ENCODE results near the gene ASB5. TPM values are rescaled to one million over a fixed set of nuclear protein-coding genes. Genes with fewer than 3 reads are reported as not detected.

ASB5 gene
- polyA plus RNA-seq: 0.22 TPM
- long read RNA-seq, donor 1: 0 reads
- long read RNA-seq, donor 2: 0 reads
- long read RNA-seq, donor 3, partial matches to known transcripts: 15 of 116 reads
- long read RNA-seq, donor 3, other reads (novel, unspliced or antisense): 101 of 116 reads
- long read RNA-seq, donor 4: 0 reads
- long read RNA-seq, donor 5: 0 reads
- long read RNA-seq, donor 6: 0 reads
- long read RNA-seq, donor 7: 0 reads
- long read RNA-seq, donor 8: 0 reads
- long read RNA-seq, donor 9: 0 reads
- long read RNA-seq, donor 10: 0 reads
- long read RNA-seq, donor 11: 0 reads

- no peaks in the 10 kb centered on the region for H3K36me3 ChIP-seq (ENCODE audit: control insufficient read depth, insufficient read depth, low read length)
- no peaks in the 10 kb centered on the region for H3K4me1 ChIP-seq (ENCODE audit: control insufficient read depth, insufficient read depth, low read length)
- H3K4me3 ChIP-seq (ENCODE audit: low read length): no peak within 1 kb of the TSS
- no peaks in the 10 kb centered on the region for H3K27me3 ChIP-seq (ENCODE audit: control insufficient read depth, insufficient read depth, low read length)
- no peak for DNase-seq
- H3K27ac ChIP-seq (ENCODE audit: low read length): no peak within 1 kb of the TSS
- no peaks in the 10 kb centered on the region for H3K9me3 ChIP-seq (ENCODE audit: control insufficient read depth, low read depth, low read length)
- WGBS (ENCODE audit: insufficient coverage, low lambda C conversion rate): 95% methylated on average over 2 of the region's 11 CpGs
Measured at GRCh38 chr4:176268963-176269362, at the start of gene ASB5. ASB5 (minus strand) TSS chr4:176269222; CDS start chr4:176269108, 114 bp downstream.

GRCh38 chr4:176313596-176314336 is 44.7 kb upstream of the ASB5 start:
- no peaks in the 10 kb centered on the region for H3K9me3 ChIP-seq (ENCODE audit: control insufficient read depth, low read depth, low read length)
- H3K36me3 ChIP-seq (ENCODE audit: control insufficient read depth, insufficient read depth, low read length): no peaks in the 10 kb centered on the region
- no peak for DNase-seq
- no peak overlapping the region for H3K27ac ChIP-seq (ENCODE audit: low read length)
- no peaks in the 10 kb centered on the region for H3K4me1 ChIP-seq (ENCODE audit: control insufficient read depth, insufficient read depth, low read length)
- 54% methylated on average over 3 of the region's 7 CpGs for WGBS (ENCODE audit: insufficient coverage, low lambda C conversion rate)
- H3K4me3 ChIP-seq (ENCODE audit: low read length): no peak overlapping the region
- H3K27me3 ChIP-seq (ENCODE audit: control insufficient read depth, insufficient read depth, low read length): peaks cover 4% of the 10 kb centered on the region

GRCh38 chr4:176309772-176310171 is 40.8 kb upstream of the ASB5 start:
- H3K4me3 ChIP-seq (ENCODE audit: low read length): no peak overlapping the region
- no peak for DNase-seq
- H3K27ac ChIP-seq (ENCODE audit: low read length): no peak overlapping the region
- no peaks in the 10 kb centered on the region for H3K36me3 ChIP-seq (ENCODE audit: control insufficient read depth, insufficient read depth, low read length)
- no peaks in the 10 kb centered on the region for H3K9me3 ChIP-seq (ENCODE audit: control insufficient read depth, low read depth, low read length)
- H3K27me3 ChIP-seq (ENCODE audit: control insufficient read depth, insufficient read depth, low read length): peaks cover 2% of the 10 kb centered on the region
- H3K4me1 ChIP-seq (ENCODE audit: control insufficient read depth, insufficient read depth, low read length): no peaks in the 10 kb centered on the region

- Histone ChIP-seq H3K36me3 (ENCODE audit: control insufficient read depth, insufficient read depth, low read length) (no peaks in the 10 kb centered on the region), H3K4me1 (ENCODE audit: control insufficient read depth, insufficient read depth, low read length) (no peaks in the 10 kb centered on the region), H3K27ac (ENCODE audit: low read length) (no peak overlapping the region), H3K4me3 (ENCODE audit: low read length) (no peak overlapping the region), H3K27me3 (ENCODE audit: control insufficient read depth, insufficient read depth, low read length) (peaks cover 2% of the 10 kb centered on the region), H3K9me3 (ENCODE audit: control insufficient read depth, low read depth, low read length) (no peaks in the 10 kb centered on the region)
- WGBS (ENCODE audit: insufficient coverage, low lambda C conversion rate): no CpG with 5 or more reads among the region's 2 CpGs
- no peak for DNase-seq
Measured at GRCh38 chr4:176309046-176309445, 40.0 kb upstream of the ASB5 start.

- H3K4me1 ChIP-seq (ENCODE audit: control insufficient read depth, insufficient read depth, low read length): no peaks in the 10 kb centered on the region
- H3K36me3 ChIP-seq (ENCODE audit: control insufficient read depth, insufficient read depth, low read length): no peaks in the 10 kb centered on the region
- H3K27ac ChIP-seq (ENCODE audit: low read length): no peak overlapping the region
- WGBS (ENCODE audit: insufficient coverage, low lambda C conversion rate): 94% methylated on average over 3 of the region's 3 CpGs
- no peak for DNase-seq
- no peak overlapping the region for H3K4me3 ChIP-seq (ENCODE audit: low read length)
- H3K27me3 ChIP-seq (ENCODE audit: control insufficient read depth, insufficient read depth, low read length): peaks cover 2% of the 10 kb centered on the region
- H3K9me3 ChIP-seq (ENCODE audit: control insufficient read depth, low read depth, low read length): no peaks in the 10 kb centered on the region
Measured at GRCh38 chr4:176308441-176308840, 39.4 kb upstream of the ASB5 start.

- no peak for DNase-seq
- Histone ChIP-seq H3K27ac (ENCODE audit: low read length) (no peak overlapping the region), H3K36me3 (ENCODE audit: control insufficient read depth, insufficient read depth, low read length) (no peaks in the 10 kb centered on the region), H3K4me1 (ENCODE audit: control insufficient read depth, insufficient read depth, low read length) (no peaks in the 10 kb centered on the region), H3K4me3 (ENCODE audit: low read length) (no peak overlapping the region), H3K27me3 (ENCODE audit: control insufficient read depth, insufficient read depth, low read length) (peaks cover 2% of the 10 kb centered on the region), H3K9me3 (ENCODE audit: control insufficient read depth, low read depth, low read length) (no peaks in the 10 kb centered on the region)
- WGBS (ENCODE audit: insufficient coverage, low lambda C conversion rate): no CpG with 5 or more reads among the region's 6 CpGs
Measured at GRCh38 chr4:176307666-176307930, 38.6 kb upstream of the ASB5 start.

GRCh38 chr4:176306837-176307665 is 38.0 kb upstream of the ASB5 start:
- H3K4me3 ChIP-seq (ENCODE audit: low read length): no peak overlapping the region
- H3K9me3 ChIP-seq (ENCODE audit: control insufficient read depth, low read depth, low read length): no peaks in the 10 kb centered on the region
- no peaks in the 10 kb centered on the region for H3K4me1 ChIP-seq (ENCODE audit: control insufficient read depth, insufficient read depth, low read length)
- DNase-seq: no peak
- no peaks in the 10 kb centered on the region for H3K27me3 ChIP-seq (ENCODE audit: control insufficient read depth, insufficient read depth, low read length)
- no peak overlapping the region for H3K27ac ChIP-seq (ENCODE audit: low read length)
- no peaks in the 10 kb centered on the region for H3K36me3 ChIP-seq (ENCODE audit: control insufficient read depth, insufficient read depth, low read length)
- 100% methylated on average over 2 of the region's 6 CpGs for WGBS (ENCODE audit: insufficient coverage, low lambda C conversion rate)

GRCh38 chr4:176303938-176304337 is 34.9 kb upstream of the ASB5 start:
- no peaks in the 10 kb centered on the region for H3K36me3 ChIP-seq (ENCODE audit: control insufficient read depth, insufficient read depth, low read length)
- no peaks in the 10 kb centered on the region for H3K9me3 ChIP-seq (ENCODE audit: control insufficient read depth, low read depth, low read length)
- DNase-seq: no peak
- H3K27me3 ChIP-seq (ENCODE audit: control insufficient read depth, insufficient read depth, low read length): no peaks in the 10 kb centered on the region
- no peak overlapping the region for H3K27ac ChIP-seq (ENCODE audit: low read length)
- WGBS (ENCODE audit: insufficient coverage, low lambda C conversion rate): 14% methylated on average over 1 of the region's 1 CpG
- H3K4me3 ChIP-seq (ENCODE audit: low read length): no peak overlapping the region
- no peaks in the 10 kb centered on the region for H3K4me1 ChIP-seq (ENCODE audit: control insufficient read depth, insufficient read depth, low read length)

- Histone ChIP-seq H3K27ac (ENCODE audit: low read length) (no peak overlapping the region), H3K9me3 (ENCODE audit: control insufficient read depth, low read depth, low read length) (no peaks in the 10 kb centered on the region), H3K36me3 (ENCODE audit: control insufficient read depth, insufficient read depth, low read length) (no peaks in the 10 kb centered on the region), H3K4me3 (ENCODE audit: low read length) (no peak overlapping the region), H3K27me3 (ENCODE audit: control insufficient read depth, insufficient read depth, low read length) (no peaks in the 10 kb centered on the region), H3K4me1 (ENCODE audit: control insufficient read depth, insufficient read depth, low read length) (no peaks in the 10 kb centered on the region)
- DNase-seq: no peak
- no CpG with 5 or more reads among the region's 2 CpGs for WGBS (ENCODE audit: insufficient coverage, low lambda C conversion rate)
Measured at GRCh38 chr4:176302283-176303275, 33.6 kb upstream of the ASB5 start.

- Histone ChIP-seq H3K9me3 (ENCODE audit: control insufficient read depth, low read depth, low read length) (no peaks in the 10 kb centered on the region), H3K4me1 (ENCODE audit: control insufficient read depth, insufficient read depth, low read length) (no peaks in the 10 kb centered on the region), H3K36me3 (ENCODE audit: control insufficient read depth, insufficient read depth, low read length) (no peaks in the 10 kb centered on the region), H3K4me3 (ENCODE audit: low read length) (no peak overlapping the region), H3K27me3 (ENCODE audit: control insufficient read depth, insufficient read depth, low read length) (no peaks in the 10 kb centered on the region), H3K27ac (ENCODE audit: low read length) (no peak overlapping the region)
- no peak for DNase-seq
Measured at GRCh38 chr4:176300565-176300964, 31.5 kb upstream of the ASB5 start.
